Heart left ventricle (tissue), 13 donors: ENCODE measurements around the gene EYS.

Source experiments
- POLR2A ChIP-seq, 2 donors: fragments of 450-650 bp; IDR thresholded peaks; one replicate each; pipeline ENCODE4 v1.6.1; 2017; ENCODE audit warnings: antibody characterized with exemption in 2 of 2, mild to moderate bottlenecking in 2 of 2, moderate library complexity in 2 of 2
- TF ChIP-seq, protein P1 (sequence below), 12 donors: fragments of 200-600 bp; sonication (generic) in 4 of 12; IDR thresholded peaks; one replicate each; pipeline versions ENCODE4 v1.5.0 to v1.8.0; 2018 to 2022; ENCODE audit warnings: antibody characterized with exemption in 12 of 12, mild to moderate bottlenecking in 5 of 12
- donor health status: ischemic (EF 13 %, LVEDD 7.1; RV severe dilation, severe dysfunction).
- donor health status: DM: no; HTN: yes; CAD: no.
- donor health status: DM: no; HTN: no; CAD: no.
- donor health status: ischemic (EF 25% LVEDD 6.9; RV normal size, moderate dysfunction).
- donor health status: ischemic (EF 25% LVEDD 5.7; RV mildly dilated, moderate dysfunction).
- donor health status: ischemic (EF 35%, LVEDD 5.7; RV mildly dilated, moderate dysfunction).
- donor health status: nonischemic (EF 11% LVEDD 7.7; RV severe dilation, severe dysfunction).
- donor health status: DM: yes; HTN: yes; CAD: no.
- donor health status: PGD.
- donor health status: ischemic (EF 29% LVEDD 5.4; RV normal size, mild dysfunction).
- donor health status: nonischemic (EF 23%, LVEDD 6.1; RV moderate dilation, normal function).

DNA sequence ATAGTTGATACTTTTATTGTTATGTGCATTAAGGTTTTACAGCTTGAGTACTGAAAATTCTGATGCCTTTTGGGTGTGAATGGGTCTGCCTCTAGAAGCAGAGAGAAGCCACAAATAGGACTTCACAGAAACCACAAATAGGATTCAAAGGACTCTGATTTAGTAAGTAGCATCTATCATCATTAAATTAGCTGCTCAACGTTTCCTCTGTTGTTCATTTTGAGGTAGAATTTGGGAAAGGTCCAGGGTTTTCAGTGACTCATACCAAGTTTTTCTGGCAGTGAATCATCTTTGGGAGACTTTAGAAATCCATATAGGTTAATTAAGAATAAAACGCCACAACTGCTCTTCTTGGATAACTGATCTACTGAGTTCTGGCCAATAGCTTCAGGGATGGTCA is 1966.3 kb downstream of the EYS start:
- TF ChIP-seq POLR2A (IDR thresholded peaks at IDR 0.05) = no peak
- TF ChIP-seq, protein P1, sequence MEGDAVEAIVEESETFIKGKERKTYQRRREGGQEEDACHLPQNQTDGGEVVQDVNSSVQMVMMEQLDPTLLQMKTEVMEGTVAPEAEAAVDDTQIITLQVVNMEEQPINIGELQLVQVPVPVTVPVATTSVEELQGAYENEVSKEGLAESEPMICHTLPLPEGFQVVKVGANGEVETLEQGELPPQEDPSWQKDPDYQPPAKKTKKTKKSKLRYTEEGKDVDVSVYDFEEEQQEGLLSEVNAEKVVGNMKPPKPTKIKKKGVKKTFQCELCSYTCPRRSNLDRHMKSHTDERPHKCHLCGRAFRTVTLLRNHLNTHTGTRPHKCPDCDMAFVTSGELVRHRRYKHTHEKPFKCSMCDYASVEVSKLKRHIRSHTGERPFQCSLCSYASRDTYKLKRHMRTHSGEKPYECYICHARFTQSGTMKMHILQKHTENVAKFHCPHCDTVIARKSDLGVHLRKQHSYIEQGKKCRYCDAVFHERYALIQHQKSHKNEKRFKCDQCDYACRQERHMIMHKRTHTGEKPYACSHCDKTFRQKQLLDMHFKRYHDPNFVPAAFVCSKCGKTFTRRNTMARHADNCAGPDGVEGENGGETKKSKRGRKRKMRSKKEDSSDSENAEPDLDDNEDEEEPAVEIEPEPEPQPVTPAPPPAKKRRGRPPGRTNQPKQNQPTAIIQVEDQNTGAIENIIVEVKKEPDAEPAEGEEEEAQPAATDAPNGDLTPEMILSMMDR (IDR thresholded peaks at IDR 0.05) = no peak
